HepG2 (cell line): Measurements from ENCODE around the gene CLDN9.

Experiments
- CREB1 ChIP-seq, 2 experiments: fragments of 450-650 bp in 1 of 2; IDR thresholded peaks; 2 replicates each; pipeline ENCODE4 v1.6.1; 2016 to 2017; ENCODE audit warnings: control low read depth in 1 of 2, mild to moderate bottlenecking in 1 of 2, missing compliant biosample characterization in 1 of 2, missing genetic modification characterization in 1 of 2
- CTCF ChIP-seq: sonication (generic); formaldehyde crosslinking; IDR thresholded peaks from 2 replicates; pipeline ENCODE4 v1.5.0; 2020; ENCODE audit warnings: mild to moderate bottlenecking, missing genetic modification reagents, moderate library complexity
- DPF2 ChIP-seq: sonication (generic); formaldehyde crosslinking; IDR thresholded peaks from 2 replicates; pipeline ENCODE4 v1.4.0; 2020; ENCODE audit warnings: mild to moderate bottlenecking, low read depth, missing genetic modification reagents, borderline replicate concordance
- FOXM1 ChIP-seq: sonication (generic); formaldehyde crosslinking; IDR thresholded peaks from 2 replicates; pipeline ENCODE4 v1.5.0; 2020; ENCODE audit warnings: missing genetic modification reagents
- FOXP1 ChIP-seq, 2 experiments: fragments of 450-650 bp in 1 of 2; IDR thresholded peaks; 2 replicates each; pipeline ENCODE4 v1.6.1; 2017 to 2018; ENCODE audit warnings: antibody characterized with exemption in 1 of 2
- HDAC6 ChIP-seq: fragments of 200-600 bp; sonication (generic); IDR thresholded peaks from 2 replicates; pipeline ENCODE4 v1.7.0; 2017; ENCODE audit warnings: mild to moderate bottlenecking, antibody characterized with exemption, low read length, low read depth
- HNRNPUL1 ChIP-seq: fragments of 200-400 bp; formaldehyde crosslinking; IDR thresholded peaks from 2 replicates; pipeline ENCODE4 v1.6.1; 2017; ENCODE audit warnings: low read depth, mild to moderate bottlenecking, low read length, moderate library complexity
- KDM4B ChIP-seq: sonication (generic); formaldehyde crosslinking; IDR thresholded peaks from 2 replicates; pipeline ENCODE4 v1.4.0; 2020; ENCODE audit warnings: missing genetic modification reagents
- SUZ12 ChIP-seq: fragments of 150-350 bp; IDR thresholded peaks from 2 replicates; pipeline ENCODE4 v1.6.1; 2014; ENCODE audit warnings: low read depth, low read length
- ZBTB26 ChIP-seq: IDR thresholded peaks from 2 replicates; pipeline ENCODE4 v1.6.1; 2016; ENCODE audit warnings: missing compliant biosample characterization, missing genetic modification reagents, borderline replicate concordance
- ZNF138 ChIP-seq: sonication (generic); formaldehyde crosslinking; IDR thresholded peaks from 2 replicates; pipeline ENCODE4 v1.5.0; 2020; ENCODE audit warnings: mild to moderate bottlenecking, low read depth, missing genetic modification reagents
- ZNF251 ChIP-seq: sonication (generic); formaldehyde crosslinking; IDR thresholded peaks from 2 replicates; pipeline ENCODE4 v1.9.0; 2021; ENCODE audit warnings: mild to moderate bottlenecking, missing genetic modification reagents
- ZNF501 ChIP-seq: sonication (generic); formaldehyde crosslinking; IDR thresholded peaks from 2 replicates; pipeline ENCODE4 v1.5.1; 2020; ENCODE audit warnings: mild to moderate bottlenecking, moderate library complexity, missing genetic modification reagents
- TF ChIP-seq, protein P1 (sequence below): sonication (generic); formaldehyde crosslinking; IDR thresholded peaks from 2 replicates; pipeline ENCODE4 v1.4.0; 2020; ENCODE audit warnings: missing genetic modification reagents

GRCh38 chr16:3000540-3000939 is 12.2 kb upstream of the CLDN9 start:
- no peak for TF ChIP-seq FOXM1 (CRISPR knock-in tag)
- no peak for TF ChIP-seq ZNF501
- TF ChIP-seq ZNF251 (CRISPR knock-in tag), result no peak
- TF ChIP-seq ZBTB26 (CRISPR knock-in tag), result no peak
- no peak for TF ChIP-seq FOXP1 (IDR thresholded peaks at IDR 0.05)
- TF ChIP-seq FOXP1 (CRISPR knock-in tag; IDR thresholded peaks at IDR 0.05), result no peak
- no peak for TF ChIP-seq HDAC6
- TF ChIP-seq SUZ12, result no peak
- TF ChIP-seq CTCF (CRISPR knock-in tag), result no peak
- TF ChIP-seq ZNF138 (CRISPR knock-in tag), result no peak
- TF ChIP-seq, protein P1, sequence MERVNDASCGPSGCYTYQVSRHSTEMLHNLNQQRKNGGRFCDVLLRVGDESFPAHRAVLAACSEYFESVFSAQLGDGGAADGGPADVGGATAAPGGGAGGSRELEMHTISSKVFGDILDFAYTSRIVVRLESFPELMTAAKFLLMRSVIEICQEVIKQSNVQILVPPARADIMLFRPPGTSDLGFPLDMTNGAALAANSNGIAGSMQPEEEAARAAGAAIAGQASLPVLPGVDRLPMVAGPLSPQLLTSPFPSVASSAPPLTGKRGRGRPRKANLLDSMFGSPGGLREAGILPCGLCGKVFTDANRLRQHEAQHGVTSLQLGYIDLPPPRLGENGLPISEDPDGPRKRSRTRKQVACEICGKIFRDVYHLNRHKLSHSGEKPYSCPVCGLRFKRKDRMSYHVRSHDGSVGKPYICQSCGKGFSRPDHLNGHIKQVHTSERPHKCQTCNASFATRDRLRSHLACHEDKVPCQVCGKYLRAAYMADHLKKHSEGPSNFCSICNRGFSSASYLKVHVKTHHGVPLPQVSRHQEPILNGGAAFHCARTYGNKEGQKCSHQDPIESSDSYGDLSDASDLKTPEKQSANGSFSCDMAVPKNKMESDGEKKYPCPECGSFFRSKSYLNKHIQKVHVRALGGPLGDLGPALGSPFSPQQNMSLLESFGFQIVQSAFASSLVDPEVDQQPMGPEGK (CRISPR knock-in tag), result no peak
- TF ChIP-seq KDM4B (CRISPR knock-in tag), result no peak
- TF ChIP-seq CREB1 (IDR thresholded peaks at IDR 0.05), result no peak
- no peak for TF ChIP-seq CREB1 (CRISPR knock-in tag; IDR thresholded peaks at IDR 0.05)
- no peak for TF ChIP-seq DPF2 (CRISPR knock-in tag)
- no peak for TF ChIP-seq HNRNPUL1
